CD4-positive, alpha-beta T cell treated with Interleukin-4 for 1 hour (primary cell): ENCODE measurements around the gene PTPRD.

Source experiments
- DNase-seq, 2 donors: peaks; one replicate each; pipeline ENCODE4 v3.0.0-alpha.2; 2020 to 2022

The PTPRD gene

GRCh38 chr9:10612641-10613398 is at the start of gene PTPRD:
Gene PTPRD, minus strand, starts transcription at chr9:10613002.
- no peak for DNase-seq

GRCh38 chr9:10661994-10662393 is 49.2 kb upstream of the PTPRD start:
- DNase-seq = no peak

GRCh38 chr9:10661376-10661775 is 48.6 kb upstream of the PTPRD start:
- no peak for DNase-seq

GRCh38 chr9:10651012-10651411 is 38.2 kb upstream of the PTPRD start:
- DNase-seq = no peak

GRCh38 chr9:10649076-10649475 is 36.3 kb upstream of the PTPRD start:
- no peak for DNase-seq

- no peak for DNase-seq
Measured at GRCh38 chr9:10633785-10634184, 21.0 kb upstream of the PTPRD start.

GRCh38 chr9:10614196-10614800 is 1.5 kb upstream of the PTPRD start:
- no peak for DNase-seq

- no peak for DNase-seq
Measured at GRCh38 chr9:10613419-10613818, 617 bp upstream of the PTPRD start.

GRCh38 chr9:10605388-10605787 is 7.4 kb downstream of the PTPRD start:
- DNase-seq = no peak

- DNase-seq = no peak
Measured at GRCh38 chr9:10604927-10605326, 7.9 kb downstream of the PTPRD start.

- no peak for DNase-seq
Measured at GRCh38 chr9:10597801-10598200, 15.0 kb downstream of the PTPRD start.

- no peak for DNase-seq
Measured at GRCh38 chr9:10594482-10594881, 18.3 kb downstream of the PTPRD start.

GRCh38 chr9:10586407-10586806 is 26.4 kb downstream of the PTPRD start:
- DNase-seq = no peak

GRCh38 chr9:10571699-10572098 is 41.1 kb downstream of the PTPRD start:
- no peak for DNase-seq

- no peak for DNase-seq
Measured at GRCh38 chr9:10566848-10567247, 46.0 kb downstream of the PTPRD start.

- no peak for DNase-seq
Measured at GRCh38 chr9:10562581-10563343, 50.0 kb downstream of the PTPRD start.

- no peak for DNase-seq
Measured at GRCh38 chr9:10548348-10548747, 64.5 kb downstream of the PTPRD start.

GRCh38 chr9:10538073-10538472 is 74.7 kb downstream of the PTPRD start:
- DNase-seq = no peak

- DNase-seq = no peak
Measured at GRCh38 chr9:10534850-10535249, 78.0 kb downstream of the PTPRD start.

GRCh38 chr9:10525972-10526371 is 86.8 kb downstream of the PTPRD start:
- DNase-seq = no peak

GRCh38 chr9:10523164-10523563 is 89.6 kb downstream of the PTPRD start:
- DNase-seq = no peak

GRCh38 chr9:10512144-10512543 is 100.7 kb downstream of the PTPRD start:
- no peak for DNase-seq

- no peak for DNase-seq
Measured at GRCh38 chr9:10488937-10489336, 123.9 kb downstream of the PTPRD start.

GRCh38 chr9:10479172-10479571 is 133.6 kb downstream of the PTPRD start:
- no peak for DNase-seq
